Natural killer cell (primary cell): ENCODE data around the gene UNK. TPM values are rescaled to one million over a fixed set of nuclear protein-coding genes. Genes with fewer than 3 reads are reported as not detected.

Experiments
- ATAC-seq, 3 donors: fragments of 150-1000 bp in 2 of 3; fragments of 200-7000 bp in 1 of 3; cut with Tn5 transposase; 1 replicate in 1 of 3; 2 replicates in 2 of 3; pipeline ENCODE4 v1.10.0; 2021; ENCODE audit warnings: mild to moderate bottlenecking in 2 of 3, moderate library complexity in 2 of 3
- DNase-seq, 2 donors: peaks; one replicate each; pipeline versions ENCODE4 v3.0.0 to v3.0.0-alpha.2; 2013 to 2021; ENCODE audit warnings: mixed read lengths in 1 of 2
- H3K27ac ChIP-seq: one replicate; pipeline ENCODE4 v1.5.1; 2013; ENCODE audit warnings: mild to moderate bottlenecking, low read length
- H3K27me3 ChIP-seq: one replicate; pipeline ENCODE4 v1.6.1; 2013; ENCODE audit warnings: low read length; ENCODE audit not compliant: control insufficient read depth, insufficient read depth
- H3K36me3 ChIP-seq: one replicate; pipeline ENCODE4 v1.6.1; 2013; ENCODE audit warnings: low read length; ENCODE audit not compliant: control insufficient read depth, insufficient read depth
- H3K4me1 ChIP-seq: one replicate; pipeline ENCODE4 v1.6.1; 2013; ENCODE audit warnings: low read length; ENCODE audit not compliant: control insufficient read depth, insufficient read depth
- H3K4me3 ChIP-seq: one replicate; pipeline ENCODE4 v1.5.1; 2013; ENCODE audit warnings: low read length
- H3K9me3 ChIP-seq: one replicate; pipeline ENCODE4 v1.6.1; 2013; ENCODE audit warnings: low read length; ENCODE audit not compliant: control insufficient read depth, insufficient read depth
- H3K27ac Mint-ChIP-seq, 2 donors: one replicate each; pipeline ENCODE4 v1.8.0; 2022; ENCODE audit warnings: mild to moderate bottlenecking in 2 of 2, mixed read lengths in 2 of 2, moderate library complexity in 1 of 2
- H3K27me3 Mint-ChIP-seq, 2 donors: one replicate each; pipeline ENCODE4 v1.8.0; 2022; ENCODE audit warnings: low read depth in 2 of 2, mixed read lengths in 2 of 2
- H3K36me3 Mint-ChIP-seq: one replicate; pipeline ENCODE4 v1.8.0; 2022; ENCODE audit warnings: mixed read lengths
- H3K4me1 Mint-ChIP-seq, 2 donors: one replicate each; pipeline ENCODE4 v1.8.0; 2022; ENCODE audit warnings: mixed read lengths in 2 of 2
- H3K4me3 Mint-ChIP-seq: one replicate; pipeline ENCODE4 v1.8.0; 2022; ENCODE audit warnings: mild to moderate bottlenecking, moderate library complexity, mixed read lengths
- H3K9me3 Mint-ChIP-seq, 2 donors: one replicate each; pipeline ENCODE4 v1.8.0; 2022; ENCODE audit warnings: mixed read lengths in 2 of 2
- WGBS: methylation state at CpG from one replicate; pipeline ENCODE4 v1.1.7; 2013; ENCODE audit warnings: missing lambda C conversion rate; ENCODE audit not compliant: insufficient coverage; 5-methylcytosine and 5-hydroxymethylcytosine counted together
- intact Hi-C: fragments of 100-400 bp; cut with micrococcal nuclease; formaldehyde crosslinking; loops from one replicate; pipeline ENCODE4 v1.14.2; 2022
- total RNA-seq, 4 donors: library from RNA; stranded (reverse); fragments of 120-200 nt in 1 of 4; gene quantifications; one replicate each; pipeline versions ENCODE4 v1.2.3 to v1.2.4, GENCODE V29; 2013 to 2022
- TF ChIP-seq, protein P1 (sequence below): fragments of 200-600 bp; IDR thresholded peaks from one replicate; pipeline ENCODE4 v1.8.0; 2022; ENCODE audit warnings: antibody characterized with exemption

The UNK gene
- total RNA-seq, 3 donors from 2014 or later (not counting 1 experiment from before 2014, with no cell fraction given) = 44.2 to 51.3 (median 44.5) TPM

DNA sequence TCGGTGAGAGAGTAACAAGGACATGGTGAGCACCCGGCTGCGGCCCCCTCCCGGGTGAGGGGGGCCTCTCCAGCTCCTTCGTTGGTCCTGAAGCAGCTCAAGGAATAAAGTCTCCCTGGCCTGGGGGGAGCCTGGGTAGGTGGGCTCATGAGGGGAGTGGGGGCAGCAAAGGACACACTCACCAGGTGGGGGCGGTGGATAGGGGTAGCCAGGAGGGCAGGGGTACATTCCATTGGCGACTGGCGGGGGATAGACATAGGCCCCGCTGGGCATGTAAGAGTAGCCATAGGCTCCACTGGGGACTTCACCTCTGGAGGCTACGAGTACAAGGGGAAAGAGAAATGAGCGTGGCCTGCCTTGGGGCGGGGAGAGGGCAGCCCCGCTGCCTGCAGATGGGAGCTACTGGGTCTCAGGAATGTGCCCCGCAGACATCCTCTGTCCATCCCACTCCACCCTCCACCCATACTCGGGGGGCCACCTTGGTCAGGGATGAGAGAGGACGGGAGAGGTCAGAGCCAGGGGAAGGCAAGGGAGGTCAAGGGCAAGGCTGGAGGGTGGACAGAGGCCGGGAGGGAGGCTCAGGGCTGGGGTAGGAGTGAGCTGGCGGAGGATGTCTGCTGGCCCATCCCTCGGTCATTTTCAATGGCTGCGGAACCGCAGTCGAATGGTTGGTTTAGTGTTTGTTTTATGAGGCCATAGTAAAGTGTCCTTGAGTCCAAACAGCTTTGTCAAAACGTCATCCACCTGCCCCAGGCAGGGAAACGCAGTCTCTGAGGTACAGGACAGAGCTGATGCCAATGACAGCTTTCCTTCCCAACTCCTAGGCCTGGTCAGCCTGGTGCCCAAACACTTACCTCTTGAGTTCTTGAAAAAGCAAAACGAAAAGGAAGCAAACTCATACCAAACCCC, 63.3 kb downstream of the UNK start:
- Histone ChIP-seq H3K36me3 (peaks cover 55% of the 10 kb centered on the region), H3K4me1 (peaks cover 35% of the 10 kb centered on the region), H3K9me3 (no peaks in the 10 kb centered on the region), H3K27me3 (no peaks in the 10 kb centered on the region), H3K4me3 (no peak overlapping the region), H3K27ac (no peak overlapping the region)
- Mint-ChIP-seq H3K27me3 (no peaks in the 10 kb centered on the region), H3K4me1 (peaks cover 10 to 28% of the 10 kb centered on the region in 2 donors), H3K36me3 (no peaks in the 10 kb centered on the region), H3K9me3 (no peaks in the 10 kb centered on the region), H3K27ac (peak overlapping the region in 1 of 2 donors; percentile 54), H3K4me3 (no peak overlapping the region)
- 92% methylated on average over 21 of the region's 25 CpGs for WGBS
- TF ChIP-seq, protein P1, sequence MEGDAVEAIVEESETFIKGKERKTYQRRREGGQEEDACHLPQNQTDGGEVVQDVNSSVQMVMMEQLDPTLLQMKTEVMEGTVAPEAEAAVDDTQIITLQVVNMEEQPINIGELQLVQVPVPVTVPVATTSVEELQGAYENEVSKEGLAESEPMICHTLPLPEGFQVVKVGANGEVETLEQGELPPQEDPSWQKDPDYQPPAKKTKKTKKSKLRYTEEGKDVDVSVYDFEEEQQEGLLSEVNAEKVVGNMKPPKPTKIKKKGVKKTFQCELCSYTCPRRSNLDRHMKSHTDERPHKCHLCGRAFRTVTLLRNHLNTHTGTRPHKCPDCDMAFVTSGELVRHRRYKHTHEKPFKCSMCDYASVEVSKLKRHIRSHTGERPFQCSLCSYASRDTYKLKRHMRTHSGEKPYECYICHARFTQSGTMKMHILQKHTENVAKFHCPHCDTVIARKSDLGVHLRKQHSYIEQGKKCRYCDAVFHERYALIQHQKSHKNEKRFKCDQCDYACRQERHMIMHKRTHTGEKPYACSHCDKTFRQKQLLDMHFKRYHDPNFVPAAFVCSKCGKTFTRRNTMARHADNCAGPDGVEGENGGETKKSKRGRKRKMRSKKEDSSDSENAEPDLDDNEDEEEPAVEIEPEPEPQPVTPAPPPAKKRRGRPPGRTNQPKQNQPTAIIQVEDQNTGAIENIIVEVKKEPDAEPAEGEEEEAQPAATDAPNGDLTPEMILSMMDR = no peak
- ATAC-seq (no peak), DNase-seq (no peak)
- intact Hi-C loops = no loop called here

DNA sequence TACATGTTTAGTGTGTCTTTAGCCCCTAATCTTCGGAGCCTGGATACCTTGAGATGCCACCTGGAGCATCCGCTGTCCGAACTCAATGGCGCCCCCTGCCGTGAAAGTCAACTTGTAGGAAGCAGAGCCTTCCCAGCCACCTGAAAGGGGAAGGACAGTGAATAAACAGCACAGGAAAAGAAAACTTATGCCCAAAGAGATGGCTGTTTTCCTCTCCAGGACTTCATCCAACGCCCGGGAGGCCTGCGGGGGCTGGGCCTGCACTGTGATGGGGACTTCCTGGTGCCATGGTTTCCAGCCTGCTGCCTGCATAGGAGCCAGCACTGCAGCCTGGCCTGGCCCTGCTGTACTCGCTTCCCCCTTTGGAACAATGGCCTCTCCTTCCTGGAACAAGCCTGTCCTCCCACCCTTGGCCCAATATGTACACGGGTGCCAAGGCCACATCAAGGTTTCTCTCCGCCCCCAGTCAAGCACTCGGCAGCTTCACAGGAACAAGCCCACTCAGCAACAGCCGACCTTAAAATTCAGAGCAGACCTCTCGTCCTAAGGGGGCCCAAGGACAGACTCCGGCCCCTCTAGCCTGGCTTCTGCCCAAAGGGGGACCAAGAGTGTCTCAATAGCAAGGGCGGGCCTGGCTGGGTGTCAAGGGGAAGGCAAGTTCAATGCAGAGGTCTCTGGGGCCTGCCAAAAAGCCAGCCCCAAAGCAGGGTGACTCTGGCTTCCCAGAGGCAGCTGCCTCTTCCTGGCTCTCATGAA, 64.1 kb downstream of the UNK start:
- H3K36me3 Mint-ChIP-seq = no peaks in the 10 kb centered on the region
- Histone ChIP-seq H3K4me1 (peaks cover 29% of the 10 kb centered on the region), H3K9me3 (no peaks in the 10 kb centered on the region), H3K27me3 (no peaks in the 10 kb centered on the region), H3K4me3 (no peak overlapping the region), H3K36me3 (peaks cover 55% of the 10 kb centered on the region), H3K27ac (no peak overlapping the region)
- WGBS = 61% methylated on average over 16 of the region's 16 CpGs
- intact Hi-C loops = no loop called here
- H3K4me3 Mint-ChIP-seq = no peak overlapping the region
- no peak for ATAC-seq
- peaks cover 10 to 32% of the 10 kb centered on the region in 2 donors for H3K4me1 Mint-ChIP-seq
- DNase-seq = peak; percentile 71 to 87
- H3K9me3 Mint-ChIP-seq = no peaks in the 10 kb centered on the region
- TF ChIP-seq, protein P1 = peak; percentile 70
- no peaks in the 10 kb centered on the region for H3K27me3 Mint-ChIP-seq
- H3K27ac Mint-ChIP-seq = peak overlapping the region in 1 of 2 donors; percentile 54

DNA sequence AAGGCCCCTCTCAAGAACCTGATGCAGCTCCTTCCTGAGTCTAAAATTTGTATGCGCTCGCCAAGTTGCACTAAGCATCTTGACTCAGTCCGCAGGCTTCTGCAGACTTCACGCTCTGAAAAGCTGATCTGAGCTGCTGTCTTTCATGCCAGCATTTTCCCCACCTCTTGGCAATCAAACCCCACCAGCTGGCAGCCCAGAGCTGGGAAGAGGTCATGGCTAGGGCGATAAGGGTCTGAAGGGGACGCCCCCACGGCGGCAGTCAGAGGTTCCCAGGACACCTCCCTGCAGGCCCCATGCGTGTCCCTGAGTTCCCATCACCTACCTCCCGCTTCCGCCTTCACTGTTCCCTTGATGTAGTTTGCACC, 64.7 kb downstream of the UNK start:
- H3K4me3 ChIP-seq = no peak overlapping the region
- intact Hi-C loops = no loop called here
- no peaks in the 10 kb centered on the region for H3K36me3 Mint-ChIP-seq
- H3K4me1 ChIP-seq = peaks cover 28% of the 10 kb centered on the region
- peaks cover 10 to 28% of the 10 kb centered on the region in 2 donors for H3K4me1 Mint-ChIP-seq
- no peak overlapping the region for H3K4me3 Mint-ChIP-seq
- DNase-seq = no peak
- TF ChIP-seq, protein P1 = no peak
- H3K27ac Mint-ChIP-seq = no peak overlapping the region
- peaks cover 55% of the 10 kb centered on the region for H3K36me3 ChIP-seq
- 99% methylated on average over 11 of the region's 11 CpGs for WGBS
- H3K9me3 Mint-ChIP-seq = no peaks in the 10 kb centered on the region
- H3K27me3 ChIP-seq = no peaks in the 10 kb centered on the region
- ATAC-seq = no peak
- no peak overlapping the region for H3K27ac ChIP-seq
- H3K9me3 ChIP-seq = no peaks in the 10 kb centered on the region
- no peaks in the 10 kb centered on the region for H3K27me3 Mint-ChIP-seq
